Loucy (cell line): ENCODE data around the gene GPBAR1.

Experiments used
- H2AFZ ChIP-seq: fragments of 200-600 bp; sonication (generic); 2 replicates; pipeline ENCODE4 v1.6.0; 2016; ENCODE audit warnings: antibody characterized with exemption, mild to moderate bottlenecking, low read length, moderate library complexity
- H3F3A ChIP-seq: fragments of 200-600 bp; 2 replicates; pipeline ENCODE4 v1.6.0; 2016; ENCODE audit warnings: antibody characterized with exemption, low read depth, mild to moderate bottlenecking
- H3K27me3 ChIP-seq: fragments of 200-600 bp; sonication (generic); 2 replicates; pipeline ENCODE4 v1.6.1; 2014; ENCODE audit warnings: low read length, mild to moderate bottlenecking; ENCODE audit not compliant: insufficient read depth, poor library complexity, severe bottlenecking
- H3K36me3 ChIP-seq: fragments of 200-600 bp; sonication (generic); 2 replicates; pipeline ENCODE4 v1.6.1; 2016; ENCODE audit warnings: low read length; ENCODE audit not compliant: insufficient read depth
- H3K4me1 ChIP-seq: fragments of 200-600 bp; sonication (generic); 2 replicates; pipeline ENCODE4 v1.5.1; 2014; ENCODE audit warnings: low read length, mild to moderate bottlenecking; ENCODE audit not compliant: insufficient read depth, poor library complexity, severe bottlenecking
- H3K4me2 ChIP-seq: fragments of 200-600 bp; sonication (generic); 2 replicates; pipeline ENCODE4 v1.6.0; 2014; ENCODE audit warnings: antibody characterized with exemption, low read length, low read depth, mild to moderate bottlenecking; ENCODE audit not compliant: poor library complexity, severe bottlenecking
- H3K4me3 ChIP-seq: fragments of 200-600 bp; sonication (generic); 2 replicates; pipeline ENCODE4 v1.5.1; 2014; ENCODE audit warnings: low read length, mild to moderate bottlenecking, mixed read lengths; ENCODE audit not compliant: poor library complexity, severe bottlenecking
- H3K79me2 ChIP-seq: fragments of 200-600 bp; sonication (generic); 2 replicates; pipeline ENCODE4 v1.6.1; 2014; ENCODE audit warnings: low read length; ENCODE audit not compliant: insufficient read depth
- H3K9ac ChIP-seq: fragments of 200-600 bp; sonication (generic); 2 replicates; pipeline ENCODE4 v1.6.0; 2014; ENCODE audit warnings: mild to moderate bottlenecking, low read depth, low read length, moderate library complexity; ENCODE audit not compliant: poor library complexity, severe bottlenecking
- H3K9me2 ChIP-seq: fragments of 200-600 bp; sonication (generic); replicated peaks from 2 replicates; pipeline ENCODE4 v1.6.1; 2016; ENCODE audit warnings: low read depth, low read length, mixed read lengths
- H3K9me3 ChIP-seq: fragments of 200-600 bp; sonication (generic); 2 replicates; pipeline ENCODE4 v1.6.1; 2014; ENCODE audit warnings: mild to moderate bottlenecking, antibody characterized with exemption, low read length, low read depth; ENCODE audit not compliant: insufficient read depth
- H4K20me1 ChIP-seq: fragments of 200-600 bp; sonication (generic); 2 replicates; pipeline ENCODE4 v1.6.0; 2014; ENCODE audit warnings: antibody characterized with exemption, low read length, mild to moderate bottlenecking; ENCODE audit not compliant: insufficient read depth, poor library complexity, severe bottlenecking
- CTCF ChIP-seq: fragments of 200-600 bp; sonication (generic); conservative IDR thresholded peaks from 2 replicates; pipeline ENCODE4 v1.5.1; 2014; ENCODE audit warnings: mild to moderate bottlenecking, antibody characterized with exemption, low read length
- EZH2phosphoT487 ChIP-seq: fragments of 200-600 bp; IDR thresholded peaks from 2 replicates; pipeline ENCODE4 v1.6.1; 2018; ENCODE audit warnings: antibody characterized with exemption, mild to moderate bottlenecking, moderate library complexity, borderline replicate concordance

GPBAR1 gene

GRCh38 chr2:218280260-218280870 is 19.6 kb downstream of the GPBAR1 start:
- peaks cover 2% of the 10 kb centered on the region; the same call in 1 of the 2 replicates for H3K36me3 ChIP-seq
- no peaks in the 10 kb centered on the region for H3F3A ChIP-seq
- no peaks in the 10 kb centered on the region for H3K79me2 ChIP-seq
- H3K9me2 ChIP-seq: no peaks in the 10 kb centered on the region
- H4K20me1 ChIP-seq: no peaks in the 10 kb centered on the region
- no peaks in the 10 kb centered on the region for H3K27me3 ChIP-seq
- peaks cover 1% of the 10 kb centered on the region for H3K4me1 ChIP-seq
- H3K4me3 ChIP-seq: no peak overlapping the region
- H2AFZ ChIP-seq: no peak overlapping the region
- H3K9me3 ChIP-seq: no peaks in the 10 kb centered on the region
- no peak for TF ChIP-seq CTCF
- TF ChIP-seq EZH2phosphoT487: no peak
- no peak overlapping the region for H3K9ac ChIP-seq
- no peak overlapping the region for H3K4me2 ChIP-seq

GRCh38 chr2:218281449-218281848 is 20.6 kb downstream of the GPBAR1 start:
- Histone ChIP-seq H3K9me3 (no peaks in the 10 kb centered on the region), H3K4me1 (peaks cover 10% of the 10 kb centered on the region), H3K9ac (no peak overlapping the region), H3K79me2 (no peaks in the 10 kb centered on the region), H3K27me3 (no peaks in the 10 kb centered on the region), H4K20me1 (no peaks in the 10 kb centered on the region), H3K4me2 (no peak overlapping the region), H3K9me2 (no peaks in the 10 kb centered on the region), H3F3A (no peaks in the 10 kb centered on the region), H3K4me3 (no peak overlapping the region), H3K36me3 (no peaks in the 10 kb centered on the region), H2AFZ (no peak overlapping the region)
- TF ChIP-seq CTCF: no peak
- no peak for TF ChIP-seq EZH2phosphoT487

DNA sequence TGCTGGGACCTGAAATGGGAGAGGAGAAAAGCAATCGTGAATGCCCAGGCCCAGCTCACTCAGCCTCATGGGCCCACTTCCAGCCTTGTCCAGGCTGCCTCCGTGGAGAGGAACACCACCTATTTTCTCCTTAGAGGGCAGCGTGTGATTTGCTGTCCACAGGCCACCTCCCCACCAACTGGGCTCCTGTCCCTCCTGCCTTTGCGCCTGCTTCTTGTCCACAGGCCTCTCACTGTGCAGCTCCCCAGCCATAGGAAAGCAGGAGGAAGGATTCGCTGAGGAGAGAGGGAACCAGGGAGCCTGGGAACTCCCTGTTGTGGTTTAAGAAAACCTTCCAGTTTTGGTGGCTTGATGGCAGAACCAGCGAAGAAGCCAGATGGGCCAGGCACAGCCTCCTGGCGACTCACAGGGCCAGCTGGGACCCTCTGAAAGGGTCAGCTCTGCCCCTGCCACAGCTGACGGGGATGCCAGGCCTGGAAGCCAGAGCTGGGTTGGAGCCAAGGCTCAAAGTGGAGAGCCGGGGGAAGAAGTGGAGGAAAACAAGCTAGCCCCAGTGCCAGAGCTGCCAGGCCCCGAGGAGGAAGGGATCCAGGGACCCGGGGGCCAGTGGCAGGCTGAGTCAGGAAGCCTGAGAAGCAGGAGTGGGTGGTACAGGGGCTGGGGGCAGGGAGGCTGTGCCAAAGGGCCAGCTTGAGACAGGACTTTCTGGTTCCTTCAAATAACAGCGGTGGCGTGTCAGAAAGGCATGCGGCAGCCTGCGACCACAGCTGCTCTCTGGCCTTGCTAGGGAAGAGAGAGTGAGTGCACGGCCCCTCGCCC is 21.6 kb downstream of the GPBAR1 start:
- TF ChIP-seq EZH2phosphoT487 (no peak), CTCF (no peak)
- H2AFZ ChIP-seq: no peak overlapping the region

More for the DNA sequence above, 21.6 kb downstream of the GPBAR1 start:
- Histone ChIP-seq H3K27me3 (no peaks in the 10 kb centered on the region), H3K79me2 (no peaks in the 10 kb centered on the region), H3K9me2 (no peaks in the 10 kb centered on the region), H3K4me2 (no peak overlapping the region), H3K9ac (no peak overlapping the region), H3K4me3 (no peak overlapping the region), H3K36me3 (no peaks in the 10 kb centered on the region), H3K4me1 (peaks cover 15% of the 10 kb centered on the region), H3F3A (0 out of 2 replicates have a peak, but pooled peaks cover 2% of the 10 kb centered on the region), H4K20me1 (no peaks in the 10 kb centered on the region), H3K9me3 (no peaks in the 10 kb centered on the region)
